Measurements from ENCODE around the gene HIP1.

GRCh38 chr7:75616421-75617167 is 122.1 kb downstream of the HIP1 start:
- no peak for TF ChIP-seq CTCF (IDR thresholded peaks at IDR 0.05)
- TF ChIP-seq POLR2A (IDR thresholded peaks at IDR 0.05): no peak

All from esophagus squamous epithelium (tissue), 4 donors.